ENCODE results near the gene PTH2.

Gene PTH2

DNA sequence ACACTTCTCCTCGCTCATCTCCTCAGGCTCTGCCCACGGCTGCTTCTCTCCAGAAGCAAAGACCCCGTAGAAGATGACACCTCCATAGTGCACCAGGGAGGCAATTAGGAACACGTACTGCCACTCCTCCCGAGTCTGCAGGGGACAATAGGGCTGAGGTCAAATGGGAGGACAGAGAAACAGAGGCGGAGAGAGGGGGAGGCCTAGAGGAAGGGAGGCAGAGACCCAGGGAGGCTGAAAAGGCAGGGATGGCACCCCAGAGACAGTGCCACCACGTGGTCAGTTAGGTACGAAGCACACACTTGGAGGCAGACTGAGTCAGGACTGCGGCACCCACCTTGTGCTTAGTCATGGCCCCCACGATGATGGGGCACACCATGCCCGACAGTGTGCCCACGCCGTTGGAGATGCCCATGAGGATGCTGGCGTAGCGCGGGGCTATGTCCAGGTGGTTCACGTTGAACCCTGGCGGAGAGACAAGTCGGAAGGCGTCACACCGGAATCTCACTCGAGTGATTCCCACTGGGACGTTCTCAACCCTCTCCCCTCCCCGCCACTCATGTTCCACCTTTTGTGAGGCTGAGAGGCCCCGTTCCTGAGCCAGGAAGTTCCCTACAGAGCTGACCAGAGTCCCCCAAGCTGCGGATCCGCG is 7.6 kb upstream of the PTH2 start:
- DNase-seq (ENCODE audit: low read depth in 2 of 2), result no peak

DNA sequence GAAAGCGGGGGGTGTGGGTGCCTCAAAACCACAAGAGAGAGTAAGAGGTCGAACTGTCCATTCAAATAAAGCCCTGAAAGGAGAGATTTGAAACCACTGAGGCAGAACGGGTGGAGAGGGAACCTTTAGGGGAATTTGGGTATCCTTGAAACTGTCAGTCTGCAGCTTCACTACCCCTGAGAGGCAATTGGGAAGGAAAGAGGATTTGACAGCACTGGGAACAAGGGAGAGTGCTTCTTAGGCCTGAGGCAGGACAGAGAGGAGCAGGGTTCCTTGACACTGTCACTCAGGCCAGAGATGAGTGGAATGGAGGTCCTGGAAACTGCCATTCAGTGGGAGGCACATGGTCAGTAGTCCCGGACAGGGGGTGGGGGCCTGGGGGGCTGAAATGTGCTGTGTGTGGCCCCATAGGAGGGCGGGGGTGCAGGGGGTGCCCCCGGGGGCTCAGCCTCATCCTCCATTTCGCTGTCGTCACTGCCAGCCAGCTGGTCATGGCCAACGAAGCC is 7.0 kb upstream of the PTH2 start:
- DNase-seq (ENCODE audit: low read depth in 2 of 2), result no peak

GRCh38 chr19:49428547-49429451 is 5.6 kb upstream of the PTH2 start:
- DNase-seq (ENCODE audit: low read depth in 2 of 2), result no peak

GRCh38 chr19:49427855-49428546 is 4.8 kb upstream of the PTH2 start:
- no peak for DNase-seq (ENCODE audit: low read depth in 2 of 2)

- no peak for DNase-seq (ENCODE audit: low read depth in 2 of 2)
Measured at GRCh38 chr19:49427339-49427738, 4.1 kb upstream of the PTH2 start.

- DNase-seq (ENCODE audit: low read depth in 2 of 2), result no peak
Measured at GRCh38 chr19:49425922-49426592, 2.8 kb upstream of the PTH2 start.

GRCh38 chr19:49425178-49425577 is 1.9 kb upstream of the PTH2 start, which contains the start of gene GFY:
GFY (plus strand) TSS chr19:49425388; CDS start chr19:49426431, 1,043 bp downstream.
- DNase-seq (ENCODE audit: low read depth in 2 of 2), result no peak

DNA sequence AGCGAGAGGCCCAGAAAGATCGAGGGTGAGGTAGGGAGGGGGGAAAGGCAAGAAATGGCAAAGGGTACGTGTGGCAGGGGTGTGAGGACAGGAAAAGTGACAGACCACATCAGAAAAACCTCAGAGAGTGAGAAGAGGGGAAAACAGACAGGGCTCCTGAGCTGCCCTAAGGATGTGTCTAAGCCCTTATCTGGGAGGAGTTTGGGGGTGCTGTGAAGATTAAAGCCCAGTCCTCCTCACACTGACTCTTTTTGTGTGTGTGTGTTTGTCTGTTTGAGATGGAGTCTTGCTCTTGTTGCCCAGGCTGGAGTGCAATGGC is 703 bp upstream of the PTH2 start:
- DNase-seq (ENCODE audit: low read depth in 2 of 2), result no peak

- DNase-seq (ENCODE audit: low read depth in 2 of 2), result no peak
Measured at GRCh38 chr19:49422407-49423070, 702 bp downstream of the PTH2 start.

DNA sequence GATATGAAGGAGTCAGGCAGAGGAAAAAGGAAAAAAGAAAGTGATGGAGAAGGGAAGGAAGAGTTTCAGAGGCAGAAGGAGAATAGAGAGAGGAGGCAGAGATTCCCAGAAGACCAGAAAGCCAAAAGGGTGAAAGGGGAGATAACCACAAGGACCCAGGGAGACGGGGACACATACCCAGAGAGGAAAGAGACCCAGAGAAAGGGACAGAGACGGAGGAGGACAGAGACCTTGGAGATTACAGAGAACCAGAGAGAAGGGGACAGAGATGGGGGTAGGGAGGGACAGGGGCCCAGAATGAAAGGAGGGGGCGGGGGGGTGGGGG is 1.4 kb downstream of the PTH2 start:
- no peak for DNase-seq (ENCODE audit: low read depth in 2 of 2)

GRCh38 chr19:49421039-49421877 is 2.0 kb downstream of the PTH2 start:
- no peak for DNase-seq (ENCODE audit: low read depth in 2 of 2)

DNA sequence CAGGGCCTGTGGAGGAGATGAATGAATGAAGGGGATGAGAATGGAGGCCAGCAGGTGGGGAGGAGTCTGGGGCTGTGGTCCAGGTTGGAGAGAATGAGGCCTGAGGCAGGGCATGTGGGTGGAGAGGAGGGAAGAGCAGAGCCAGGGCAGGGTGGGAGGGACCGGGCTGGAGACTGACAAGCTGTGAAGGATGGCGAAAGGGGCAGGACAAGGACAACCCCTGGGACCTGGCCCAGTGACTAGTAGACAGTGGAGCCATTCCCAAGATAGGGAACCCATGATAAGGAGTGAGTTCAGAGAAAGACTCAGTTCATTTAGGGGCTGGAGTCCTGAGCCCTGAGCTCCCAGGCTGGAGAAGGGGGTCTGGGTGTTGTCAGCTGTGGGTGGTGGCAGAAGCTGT is 3.0 kb downstream of the PTH2 start:
- no peak for DNase-seq (ENCODE audit: low read depth in 2 of 2)

DNA sequence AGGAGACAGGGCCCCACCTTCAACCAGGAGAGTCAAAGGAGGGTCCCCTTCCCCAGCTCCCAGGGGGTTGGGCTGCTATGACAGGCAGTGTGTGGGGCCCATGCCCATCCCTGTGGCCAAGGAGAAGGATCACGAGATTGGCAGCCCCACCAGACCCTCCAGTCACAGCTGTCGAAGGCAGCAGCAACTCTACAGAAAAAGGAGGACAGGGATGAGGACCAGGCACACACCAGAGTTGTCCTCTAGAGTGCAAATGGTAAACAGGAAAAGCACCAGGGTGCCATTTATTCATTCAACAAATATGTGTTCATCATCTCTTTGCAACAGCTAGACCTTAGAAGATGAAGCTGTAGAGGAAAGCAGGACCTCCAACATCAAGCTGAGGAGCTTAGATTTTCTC is 4.1 kb downstream of the PTH2 start:
- DNase-seq (ENCODE audit: low read depth in 2 of 2), result no peak

GRCh38 chr19:49418511-49418910 is 4.7 kb downstream of the PTH2 start:
- no peak for DNase-seq (ENCODE audit: low read depth in 2 of 2)

GRCh38 chr19:49417088-49417487 is 6.2 kb downstream of the PTH2 start:
- DNase-seq (ENCODE audit: low read depth in 2 of 2), result no peak

- no peak for DNase-seq (ENCODE audit: low read depth in 2 of 2)
Measured at GRCh38 chr19:49415810-49416200, 7.4 kb downstream of the PTH2 start.

GRCh38 chr19:49415102-49415809 is 8.0 kb downstream of the PTH2 start:
- DNase-seq (ENCODE audit: low read depth in 2 of 2), result no peak

DNA sequence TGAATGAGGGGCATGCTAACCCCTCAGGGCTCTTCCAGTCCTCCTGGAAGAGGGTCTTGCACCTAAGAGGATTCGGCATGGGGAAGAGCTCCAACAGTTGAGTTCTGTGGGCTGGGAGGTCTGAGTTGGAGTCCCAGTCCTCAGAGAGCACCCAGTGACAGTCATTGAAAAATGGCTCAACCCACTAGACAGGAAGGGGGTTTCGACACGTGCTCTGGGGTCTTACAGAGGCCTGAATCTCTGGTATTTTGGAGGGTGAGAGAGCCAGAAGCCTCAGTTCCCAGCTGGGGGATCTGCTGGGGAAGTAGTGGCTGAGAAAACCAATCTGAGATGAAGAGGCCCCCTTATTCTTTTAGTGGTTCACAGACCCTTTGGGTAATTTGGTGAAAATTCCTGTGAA is 9.0 kb downstream of the PTH2 start:
- no peak for DNase-seq (ENCODE audit: low read depth in 2 of 2)

GRCh38 chr19:49413348-49413747 is 9.9 kb downstream of the PTH2 start:
- DNase-seq (ENCODE audit: low read depth in 2 of 2), result no peak

Data from fibroblast of skin of left biceps (primary cell).